HFF-Myc (cell line): ENCODE results near the gene NPIPA1.
"Not testable (repeated sequence)": the region's sequence is repeated elsewhere in the genome, so short reads cannot be mapped to it uniquely, and the experiment has no call there.

Experiments used
- DNase-seq: peaks from one replicate; pipeline ENCODE4 v3.0.0-alpha.2; 2011; ENCODE audit warnings: low read depth; ENCODE audit errors: extremely low read depth
- H3K4me3 ChIP-seq: replicated peaks from 2 replicates; pipeline ENCODE4 v1.5.1; 2011; ENCODE audit warnings: low read depth, mild to moderate bottlenecking, control low read depth, low read length
- TF ChIP-seq, protein P1 (sequence below): IDR thresholded peaks from 2 replicates; pipeline ENCODE4 v1.5.1; 2012; ENCODE audit warnings: mild to moderate bottlenecking, low read depth, low read length, control low read depth; ENCODE audit errors: missing control alignments

Gene NPIPA1

DNA sequence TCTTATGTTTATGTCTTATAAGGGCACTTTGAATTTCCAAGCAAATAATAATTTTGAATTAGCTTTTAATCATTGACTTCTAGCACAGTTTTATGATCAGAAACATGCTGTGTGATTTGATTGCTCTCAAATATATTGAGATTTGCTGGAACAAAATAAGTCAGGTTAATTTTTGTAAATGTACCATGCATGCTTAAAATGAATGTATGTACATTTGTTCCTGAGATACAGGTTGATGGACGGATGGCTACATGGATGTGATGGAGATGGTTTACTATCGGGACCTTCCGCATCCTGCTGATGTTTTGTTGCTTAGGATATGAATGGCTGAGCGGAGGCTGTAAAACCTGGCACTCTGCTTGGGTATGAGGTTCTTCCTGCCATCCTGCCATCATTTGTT is at the start of gene NPIPA1:
Gene NPIPA1, plus strand, starts transcription at position 301 of the 400 bp plus-strand sequence. Its CDS starts 0 bp downstream, at position 301.
- not testable (repeated sequence) for DNase-seq, H3K4me3 ChIP-seq

DNA sequence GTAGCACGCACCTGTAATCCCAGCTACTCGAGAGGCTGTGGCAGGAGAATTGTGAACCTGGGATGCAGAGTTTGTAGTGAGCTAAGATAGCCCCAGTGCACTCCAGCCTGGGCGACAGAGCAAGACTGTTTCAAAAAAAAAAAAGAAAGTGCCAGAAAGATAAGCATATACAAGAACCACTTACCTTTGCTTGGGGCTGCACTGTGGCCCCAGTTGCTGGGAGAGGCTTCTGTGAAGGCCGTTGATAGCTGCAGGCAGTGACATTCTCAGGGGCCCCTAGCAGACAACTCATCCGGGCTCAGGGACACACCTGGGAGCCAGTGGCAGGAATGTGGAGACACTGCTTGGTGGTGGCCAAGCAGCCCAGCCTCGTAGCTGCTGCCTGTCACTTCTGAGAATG is 45.1 kb upstream of the NPIPA1 start:
- H3K4me3 ChIP-seq, DNase-seq: not testable (repeated sequence)

GRCh38 chr16:14895382-14895781 is 41.9 kb upstream of the NPIPA1 start:
- not testable (repeated sequence) for DNase-seq, H3K4me3 ChIP-seq

DNA sequence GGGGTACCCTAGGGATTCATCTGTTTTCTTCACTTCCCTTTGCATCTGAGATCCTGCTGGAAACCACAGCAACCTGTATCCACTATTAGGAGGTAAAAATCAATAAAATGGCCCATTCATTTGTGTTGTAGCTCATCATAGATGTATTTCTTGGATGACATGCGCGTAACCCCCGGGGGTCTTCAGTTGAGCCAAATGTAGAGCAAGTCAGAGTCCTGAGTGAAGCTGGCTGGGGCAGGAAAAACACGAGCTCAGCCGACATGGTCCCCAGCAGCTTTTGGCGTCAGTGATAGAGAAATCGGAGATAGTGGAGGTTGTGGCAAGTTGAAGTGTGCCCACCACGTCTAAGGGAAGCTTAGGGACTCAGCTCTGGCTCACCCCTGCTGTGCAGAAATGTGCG is 41.2 kb upstream of the NPIPA1 start:
- not testable (repeated sequence) for H3K4me3 ChIP-seq, DNase-seq

DNA sequence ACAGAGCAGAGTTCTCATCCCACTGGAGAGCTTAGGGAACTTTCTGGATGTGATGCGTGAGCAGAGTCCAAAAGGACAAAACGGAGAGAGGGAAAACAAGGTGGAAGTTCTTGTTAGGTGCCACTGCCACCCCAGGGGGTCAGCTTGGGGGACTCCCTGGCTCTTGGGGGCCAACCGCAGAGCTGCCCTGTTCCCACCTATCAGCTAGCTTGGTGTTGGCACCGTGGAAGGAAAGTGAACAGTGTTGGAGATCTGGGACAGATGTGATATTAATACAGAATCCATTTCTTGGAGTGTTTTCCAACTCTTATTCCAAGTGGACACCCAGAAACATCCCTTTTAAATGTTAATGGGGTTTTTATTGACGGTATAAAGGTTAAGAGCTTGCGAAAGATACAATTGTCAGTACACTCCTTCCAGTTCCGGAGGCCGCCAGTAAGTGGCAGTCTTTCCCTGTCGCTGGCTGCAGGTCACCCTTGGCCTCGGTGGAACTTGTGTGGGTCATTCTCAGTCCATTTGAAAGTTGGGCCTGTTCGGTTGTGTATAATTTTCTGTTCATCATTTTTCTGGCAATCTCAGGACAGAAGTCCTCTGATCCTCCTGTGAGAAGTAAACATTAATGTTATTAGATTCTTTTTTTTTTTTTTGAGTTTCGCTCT is 40.1 kb upstream of the NPIPA1 start:
- DNase-seq, H3K4me3 ChIP-seq: not testable (repeated sequence)
- TF ChIP-seq, protein P1, sequence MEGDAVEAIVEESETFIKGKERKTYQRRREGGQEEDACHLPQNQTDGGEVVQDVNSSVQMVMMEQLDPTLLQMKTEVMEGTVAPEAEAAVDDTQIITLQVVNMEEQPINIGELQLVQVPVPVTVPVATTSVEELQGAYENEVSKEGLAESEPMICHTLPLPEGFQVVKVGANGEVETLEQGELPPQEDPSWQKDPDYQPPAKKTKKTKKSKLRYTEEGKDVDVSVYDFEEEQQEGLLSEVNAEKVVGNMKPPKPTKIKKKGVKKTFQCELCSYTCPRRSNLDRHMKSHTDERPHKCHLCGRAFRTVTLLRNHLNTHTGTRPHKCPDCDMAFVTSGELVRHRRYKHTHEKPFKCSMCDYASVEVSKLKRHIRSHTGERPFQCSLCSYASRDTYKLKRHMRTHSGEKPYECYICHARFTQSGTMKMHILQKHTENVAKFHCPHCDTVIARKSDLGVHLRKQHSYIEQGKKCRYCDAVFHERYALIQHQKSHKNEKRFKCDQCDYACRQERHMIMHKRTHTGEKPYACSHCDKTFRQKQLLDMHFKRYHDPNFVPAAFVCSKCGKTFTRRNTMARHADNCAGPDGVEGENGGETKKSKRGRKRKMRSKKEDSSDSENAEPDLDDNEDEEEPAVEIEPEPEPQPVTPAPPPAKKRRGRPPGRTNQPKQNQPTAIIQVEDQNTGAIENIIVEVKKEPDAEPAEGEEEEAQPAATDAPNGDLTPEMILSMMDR: peak; percentile 10

DNA sequence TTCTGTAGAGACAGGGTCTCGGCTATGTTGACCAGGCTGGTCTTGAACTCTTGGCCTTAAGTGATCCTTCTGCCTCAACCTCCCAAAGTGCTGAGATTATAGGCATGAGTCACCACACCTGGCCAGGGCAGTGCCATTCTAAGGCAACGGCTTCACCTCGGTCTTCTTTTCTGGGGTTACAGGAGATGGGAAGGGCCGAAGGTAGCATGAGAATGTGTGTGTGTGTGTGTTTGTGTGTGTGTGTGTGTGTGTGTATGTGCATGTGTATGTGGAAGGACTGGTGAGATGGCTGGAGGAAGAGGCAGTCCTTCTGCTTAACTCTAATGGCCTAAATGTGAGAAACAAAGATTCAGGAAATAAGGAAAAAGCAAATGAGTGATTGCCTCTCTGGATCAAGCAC is 39.1 kb upstream of the NPIPA1 start:
- H3K4me3 ChIP-seq, DNase-seq: not testable (repeated sequence)

DNA sequence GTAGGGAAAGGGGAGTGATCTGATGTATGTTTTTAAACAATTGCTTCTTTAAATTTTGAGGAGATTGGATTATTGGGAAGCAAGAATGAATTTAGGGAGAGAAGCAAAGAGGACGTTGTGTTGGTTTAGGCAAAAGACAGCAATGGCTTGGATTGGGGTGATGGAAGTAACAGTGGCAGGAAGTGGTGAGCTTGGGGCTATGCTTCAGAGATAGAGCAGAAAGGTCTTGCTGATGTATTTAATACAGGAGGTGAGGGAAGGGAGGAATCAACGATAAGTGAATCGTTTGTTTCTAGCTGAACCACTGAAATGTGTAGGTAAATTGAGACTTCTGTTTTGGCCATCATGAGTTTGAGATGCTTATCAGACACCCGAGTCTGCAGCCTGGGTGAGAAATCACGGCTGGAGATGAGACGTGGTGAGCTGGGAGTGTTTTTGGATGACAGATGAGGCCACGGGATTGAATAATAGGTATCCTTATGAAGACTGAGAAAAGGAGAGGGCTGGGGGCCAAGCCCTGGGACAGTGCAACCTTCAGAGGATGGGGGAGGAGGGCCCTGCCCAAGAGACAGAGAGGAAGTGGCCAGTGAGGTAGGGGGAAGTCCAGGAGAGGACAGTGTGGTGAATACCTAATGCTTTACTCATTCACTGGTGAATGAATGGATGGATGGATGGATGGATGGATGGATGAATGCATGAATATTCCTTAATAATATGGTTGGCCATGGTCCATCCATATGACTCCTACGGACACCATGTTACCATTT is 33.9 kb upstream of the NPIPA1 start:
- DNase-seq, H3K4me3 ChIP-seq: not testable (repeated sequence)

- H3K4me3 ChIP-seq, DNase-seq: not testable (repeated sequence)
Observed at GRCh38 chr16:14909744-14910143, 27.5 kb upstream of the NPIPA1 start.

DNA sequence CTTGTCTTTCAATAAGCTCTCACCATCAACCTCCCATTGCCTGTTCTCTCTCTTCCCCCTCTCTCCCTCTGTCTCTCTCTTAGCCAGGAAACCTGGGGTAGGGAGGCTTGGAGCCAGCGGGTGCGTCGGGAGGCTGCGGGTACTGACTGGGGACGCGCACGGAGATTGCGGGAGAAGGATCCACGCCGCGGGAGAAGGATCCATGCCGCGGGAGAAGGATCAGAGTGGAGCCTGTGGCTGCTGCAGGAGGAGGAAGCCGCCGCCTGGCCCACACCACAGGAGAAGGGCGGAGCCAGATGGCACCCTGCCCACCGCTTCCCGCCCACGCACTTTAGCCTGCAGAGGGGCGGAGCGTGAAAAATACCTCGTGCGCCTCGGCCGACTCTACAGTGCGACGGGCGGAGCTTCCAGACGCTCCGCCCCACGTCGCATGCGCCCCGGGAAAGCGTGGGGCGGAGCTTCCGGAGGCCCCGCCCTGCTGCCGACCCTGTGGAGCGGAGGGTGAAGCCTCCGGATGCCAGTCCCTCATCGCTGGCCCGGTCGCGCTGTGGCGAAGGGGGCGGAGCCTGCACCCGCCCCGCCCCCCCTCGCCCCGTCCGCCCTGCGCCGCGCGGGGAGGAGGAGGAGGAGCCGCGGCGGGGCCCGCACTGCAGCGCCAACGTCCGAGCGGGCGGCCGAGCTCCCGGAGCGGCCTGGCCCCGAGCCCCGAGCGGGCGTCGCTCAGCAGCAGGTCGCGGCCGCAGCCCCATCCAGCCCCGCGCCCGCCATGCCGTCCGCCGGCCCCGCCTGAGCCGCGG is 26.2 kb upstream of the NPIPA1 start:
- not testable (repeated sequence) for H3K4me3 ChIP-seq, DNase-seq

- H3K4me3 ChIP-seq: peak overlapping the region; percentile 36
- not testable (repeated sequence) for DNase-seq
Observed at GRCh38 chr16:14911954-14912353, 25.3 kb upstream of the NPIPA1 start.

GRCh38 chr16:14912588-14912987 is 24.7 kb upstream of the NPIPA1 start:
- not testable (repeated sequence) for DNase-seq, H3K4me3 ChIP-seq

DNA sequence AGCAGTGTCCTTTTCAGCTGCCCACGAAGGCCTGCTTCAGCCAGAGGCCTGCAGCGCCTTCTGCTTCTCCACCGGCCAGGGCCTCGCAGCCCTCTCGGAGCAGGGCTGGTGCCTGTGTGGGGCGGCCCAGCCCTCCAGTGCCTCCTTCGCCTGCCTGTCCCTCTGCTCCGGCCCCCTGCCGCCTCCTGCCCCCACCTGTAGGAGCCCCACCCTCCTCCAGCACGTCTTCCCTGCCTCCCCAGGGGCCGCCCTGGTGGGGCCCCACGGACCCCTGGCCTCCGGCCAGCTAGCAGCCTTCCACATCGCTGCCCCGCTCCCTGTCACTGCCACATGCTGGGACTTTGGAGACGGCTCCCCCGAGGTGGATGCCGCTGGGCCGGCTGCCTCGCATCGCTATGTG is 18.7 kb upstream of the NPIPA1 start:
- DNase-seq, H3K4me3 ChIP-seq: not testable (repeated sequence)

- not testable (repeated sequence) for DNase-seq
Observed at GRCh38 chr16:14919837-14920600, 17.2 kb upstream of the NPIPA1 start.

DNA sequence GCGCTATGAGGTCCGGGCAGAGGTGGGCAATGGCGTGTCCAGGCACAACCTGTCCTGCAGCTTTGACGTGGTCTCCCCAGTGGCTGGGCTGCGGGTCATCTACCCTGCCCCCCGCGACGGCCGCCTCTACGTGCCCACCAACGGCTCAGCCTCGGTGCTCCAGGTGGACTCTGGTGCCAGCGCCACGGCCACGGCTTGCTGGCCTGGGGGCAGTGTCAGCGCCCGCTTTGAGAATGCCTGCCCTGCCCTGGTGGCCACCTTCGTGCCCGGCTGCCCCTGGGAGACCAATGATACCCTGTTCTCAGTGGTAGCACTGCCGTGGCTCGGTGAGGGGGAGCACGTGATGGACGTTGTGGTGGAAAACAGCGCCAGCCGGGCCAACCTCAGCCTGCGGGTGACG is 15.0 kb upstream of the NPIPA1 start:
- not testable (repeated sequence) for H3K4me3 ChIP-seq, DNase-seq

More at GRCh38 chr16:14919837-14920600, 17.2 kb upstream of the NPIPA1 start:
- H3K4me3 ChIP-seq: not testable (repeated sequence)

GRCh38 chr16:14922968-14923367 is 14.3 kb upstream of the NPIPA1 start:
- H3K4me3 ChIP-seq, DNase-seq: not testable (repeated sequence)

DNA sequence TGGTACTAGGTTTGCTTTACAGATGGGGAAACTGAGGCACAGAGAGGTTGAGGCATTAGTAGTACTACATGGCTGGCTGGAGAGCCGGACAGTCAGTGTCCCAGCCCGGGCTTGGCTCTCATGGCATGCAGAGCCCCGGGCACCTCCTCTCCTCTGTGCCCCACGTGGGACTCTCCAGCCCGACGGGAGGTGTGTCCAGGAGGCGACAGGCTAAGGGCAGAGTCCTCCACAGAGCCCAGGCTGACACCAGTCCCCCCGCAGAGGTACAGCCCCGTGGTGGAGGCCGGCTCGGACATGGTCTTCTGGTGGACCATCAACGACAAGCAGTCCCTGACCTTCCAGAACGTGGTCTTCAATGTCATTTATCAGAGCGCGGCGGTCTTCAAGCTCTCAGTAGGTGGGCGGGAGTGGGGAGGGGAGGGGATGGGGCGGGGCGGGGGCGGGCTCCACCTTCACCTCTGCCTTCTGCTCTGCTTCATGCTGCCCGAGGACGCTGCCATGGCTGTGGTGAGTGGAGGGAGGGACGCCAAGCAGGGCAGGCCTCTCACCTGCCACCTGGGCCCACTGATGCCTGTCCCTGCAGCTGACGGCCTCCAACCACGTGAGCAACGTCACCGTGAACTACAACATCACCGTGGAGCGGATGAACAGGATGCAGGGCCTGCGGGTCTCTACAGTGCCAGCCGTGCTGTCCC is 13.7 kb upstream of the NPIPA1 start:
- not testable (repeated sequence) for H3K4me3 ChIP-seq, DNase-seq
